Activated naive CD8-positive, alpha-beta T cell treated with anti-CD3 and anti-CD28 coated beads for 36 hours (primary cell): ENCODE data around the gene DNAAF5. TPM values are rescaled to one million over a fixed set of nuclear protein-coding genes. Genes with fewer than 3 reads are reported as not detected.

Experiments
- DNase-seq: peaks from one replicate; pipeline ENCODE4 v3.0.0; 2021
- H3K27ac Mint-ChIP-seq: one replicate; pipeline ENCODE4 v1.8.0; 2022; ENCODE audit warnings: mild to moderate bottlenecking, moderate library complexity, mixed read lengths
- H3K27me3 Mint-ChIP-seq: one replicate; pipeline ENCODE4 v1.8.0; 2022; ENCODE audit warnings: mild to moderate bottlenecking, mixed read lengths
- H3K36me3 Mint-ChIP-seq: one replicate; pipeline ENCODE4 v1.8.0; 2021; ENCODE audit warnings: mild to moderate bottlenecking, mixed read lengths
- H3K4me1 Mint-ChIP-seq: one replicate; pipeline ENCODE4 v1.8.0; 2021; ENCODE audit warnings: mixed read lengths
- H3K4me3 Mint-ChIP-seq: one replicate; pipeline ENCODE4 v1.8.0; 2022; ENCODE audit warnings: mild to moderate bottlenecking, moderate library complexity, mixed read lengths
- H3K9me3 Mint-ChIP-seq: one replicate; pipeline ENCODE4 v1.8.0; 2022; ENCODE audit warnings: mixed read lengths
- total RNA-seq, 2 experiments: library from RNA; stranded (reverse); gene quantifications; one replicate each; pipeline ENCODE4 v1.2.3, GENCODE V29; 2021

DNAAF5 gene
- total RNA-seq, 2 experiments from 2014 or later: 46.8 to 48.5 TPM

- no peak overlapping the region for H3K4me3 Mint-ChIP-seq
- peaks cover 6% of the 10 kb centered on the region for H3K4me1 Mint-ChIP-seq
- no peak for DNase-seq
- H3K9me3 Mint-ChIP-seq: peaks cover 5% of the 10 kb centered on the region
- peaks cover 30% of the 10 kb centered on the region for H3K36me3 Mint-ChIP-seq
- no peak overlapping the region for H3K27ac Mint-ChIP-seq
- H3K27me3 Mint-ChIP-seq: no peaks in the 10 kb centered on the region
These were observed 27.7 kb upstream of the DNAAF5 start for GRCh38 chr7:698515-699475.

- Mint-ChIP-seq H3K27me3 (no peaks in the 10 kb centered on the region), H3K36me3 (peaks cover 37% of the 10 kb centered on the region), H3K27ac (no peak overlapping the region), H3K9me3 (peaks cover 5% of the 10 kb centered on the region), H3K4me1 (peaks cover 6% of the 10 kb centered on the region), H3K4me3 (no peak overlapping the region)
- DNase-seq: no peak
These were observed 26.9 kb upstream of the DNAAF5 start for GRCh38 chr7:699476-700170.

GRCh38 chr7:701086-701671, 25.3 kb upstream of the DNAAF5 start:
- DNase-seq: no peak
- Mint-ChIP-seq H3K9me3 (peaks cover 5% of the 10 kb centered on the region), H3K27me3 (no peaks in the 10 kb centered on the region), H3K4me1 (peaks cover 6% of the 10 kb centered on the region), H3K27ac (no peak overlapping the region), H3K4me3 (no peak overlapping the region), H3K36me3 (peaks cover 34% of the 10 kb centered on the region)

GRCh38 chr7:703049-703448, 23.4 kb upstream of the DNAAF5 start:
- Mint-ChIP-seq H3K36me3 (peaks cover 37% of the 10 kb centered on the region), H3K9me3 (peaks cover 5% of the 10 kb centered on the region), H3K27me3 (no peaks in the 10 kb centered on the region), H3K27ac (no peak overlapping the region), H3K4me1 (peaks cover 6% of the 10 kb centered on the region), H3K4me3 (no peak overlapping the region)
- DNase-seq: no peak

GRCh38 chr7:706721-707120, 19.8 kb upstream of the DNAAF5 start:
- Mint-ChIP-seq H3K27ac (no peak overlapping the region), H3K4me1 (peaks cover 8% of the 10 kb centered on the region), H3K4me3 (no peak overlapping the region)

GRCh38 chr7:707296-708000, 19.1 kb upstream of the DNAAF5 start:
- DNase-seq: no peak
- Mint-ChIP-seq H3K27me3 (no peaks in the 10 kb centered on the region), H3K9me3 (peaks cover 5% of the 10 kb centered on the region), H3K4me1 (peaks cover 8% of the 10 kb centered on the region), H3K27ac (no peak overlapping the region), H3K36me3 (peaks cover 32% of the 10 kb centered on the region), H3K4me3 (no peak overlapping the region)

More at GRCh38 chr7:706721-707120, 19.8 kb upstream of the DNAAF5 start:
- DNase-seq: no peak
- Mint-ChIP-seq H3K27me3 (no peaks in the 10 kb centered on the region), H3K36me3 (peaks cover 35% of the 10 kb centered on the region), H3K9me3 (peaks cover 5% of the 10 kb centered on the region)

GRCh38 chr7:710161-710560, 16.3 kb upstream of the DNAAF5 start:
- peak overlapping the region; percentile 48 for H3K4me3 Mint-ChIP-seq
- no peaks in the 10 kb centered on the region for H3K27me3 Mint-ChIP-seq
- no peaks in the 10 kb centered on the region for H3K9me3 Mint-ChIP-seq
- peaks cover 14% of the 10 kb centered on the region for H3K4me1 Mint-ChIP-seq
- peak overlapping the region; percentile 29 for H3K27ac Mint-ChIP-seq
- peaks cover 15% of the 10 kb centered on the region for H3K36me3 Mint-ChIP-seq
- DNase-seq: no peak

- no peaks in the 10 kb centered on the region for H3K9me3 Mint-ChIP-seq
- H3K27me3 Mint-ChIP-seq: no peaks in the 10 kb centered on the region
- H3K27ac Mint-ChIP-seq: no peak overlapping the region
- peaks cover 14% of the 10 kb centered on the region for H3K4me1 Mint-ChIP-seq
- peak overlapping the region; percentile 54 for H3K4me3 Mint-ChIP-seq
- no peak for DNase-seq
- peaks cover 17% of the 10 kb centered on the region for H3K36me3 Mint-ChIP-seq
These were observed 15.2 kb upstream of the DNAAF5 start for GRCh38 chr7:711093-711921.

- Mint-ChIP-seq H3K4me3 (no peak overlapping the region), H3K9me3 (no peaks in the 10 kb centered on the region), H3K27me3 (no peaks in the 10 kb centered on the region), H3K27ac (no peak overlapping the region), H3K36me3 (peaks cover 22% of the 10 kb centered on the region), H3K4me1 (peaks cover 19% of the 10 kb centered on the region)
- no peak for DNase-seq
These were observed 14.5 kb upstream of the DNAAF5 start for GRCh38 chr7:711922-712380.

GRCh38 chr7:712381-713138, 13.9 kb upstream of the DNAAF5 start:
- Mint-ChIP-seq H3K36me3 (peaks cover 24% of the 10 kb centered on the region), H3K27me3 (no peaks in the 10 kb centered on the region)
- peak; percentile 42 for DNase-seq

GRCh38 chr7:713139-713457, 13.4 kb upstream of the DNAAF5 start:
- Mint-ChIP-seq H3K4me1 (peaks cover 23% of the 10 kb centered on the region), H3K4me3 (peak overlapping the region; percentile 59), H3K27me3 (no peaks in the 10 kb centered on the region), H3K9me3 (no peaks in the 10 kb centered on the region), H3K27ac (no peak overlapping the region), H3K36me3 (peaks cover 21% of the 10 kb centered on the region)
- DNase-seq: no peak

More at GRCh38 chr7:712381-713138, 13.9 kb upstream of the DNAAF5 start:
- H3K4me3 Mint-ChIP-seq: peak overlapping the region; percentile 59
- H3K27ac Mint-ChIP-seq: no peak overlapping the region
- H3K9me3 Mint-ChIP-seq: no peaks in the 10 kb centered on the region
- peaks cover 22% of the 10 kb centered on the region for H3K4me1 Mint-ChIP-seq

- Mint-ChIP-seq H3K4me1 (peaks cover 23% of the 10 kb centered on the region), H3K9me3 (no peaks in the 10 kb centered on the region), H3K36me3 (peaks cover 22% of the 10 kb centered on the region), H3K4me3 (peak overlapping the region; percentile 44), H3K27me3 (no peaks in the 10 kb centered on the region), H3K27ac (no peak overlapping the region)
- no peak for DNase-seq
These were observed 12.8 kb upstream of the DNAAF5 start for GRCh38 chr7:713488-714230.

- no peaks in the 10 kb centered on the region for H3K27me3 Mint-ChIP-seq
- no peak overlapping the region for H3K27ac Mint-ChIP-seq
- no peak for DNase-seq
- no peak overlapping the region for H3K4me3 Mint-ChIP-seq
- no peaks in the 10 kb centered on the region for H3K9me3 Mint-ChIP-seq
- H3K4me1 Mint-ChIP-seq: peaks cover 23% of the 10 kb centered on the region
- peaks cover 25% of the 10 kb centered on the region for H3K36me3 Mint-ChIP-seq
These were observed 12.2 kb upstream of the DNAAF5 start for GRCh38 chr7:714251-714671.
